Fibroblast of lung (primary cell): ENCODE data around the gene GABBR1. TPM values are rescaled to one million over a fixed set of nuclear protein-coding genes. Genes with fewer than 3 reads are reported as not detected.
A peak's percentile ranks its signal among the peaks of the same experiment; 100 is the strongest.

Experiments used
- DNase-seq, 2 donors: peaks; one replicate each; pipeline versions ENCODE4 v3.0.0 to v3.0.0-alpha.2; 2010; ENCODE audit warnings: low read depth in 2 of 2
- H2AFZ ChIP-seq: 2 replicates; pipeline ENCODE4 v1.5.1; 2012; ENCODE audit warnings: low read length, control low read depth, inconsistent platforms
- H3K27ac ChIP-seq: 2 replicates; pipeline ENCODE4 v1.5.1; 2011; ENCODE audit warnings: low read length, control low read depth; ENCODE audit not compliant: insufficient read depth
- H3K27me3 ChIP-seq: 2 replicates; pipeline ENCODE4 v1.5.1; 2011; ENCODE audit warnings: mild to moderate bottlenecking, low read length; ENCODE audit not compliant: control insufficient read depth, insufficient read depth
- H3K36me3 ChIP-seq: 2 replicates; pipeline ENCODE4 v1.5.1; 2011; ENCODE audit warnings: low read length; ENCODE audit not compliant: control insufficient read depth, insufficient read depth
- H3K4me1 ChIP-seq: 2 replicates; pipeline ENCODE4 v1.5.1; 2011; ENCODE audit warnings: low read length; ENCODE audit not compliant: control insufficient read depth, insufficient read depth; ENCODE audit errors: extremely low read depth
- H3K4me2 ChIP-seq: 2 replicates; pipeline ENCODE4 v1.5.1; 2011; ENCODE audit warnings: low read length, control low read depth; ENCODE audit not compliant: insufficient read depth; ENCODE audit errors: extremely low read depth
- H3K4me3 ChIP-seq, 4 experiments: fragments of 200-600 bp in 1 of 4; sonication (generic) in 1 of 4; replicated peaks in 1 of 4; 2 replicates each; pipeline ENCODE4 v1.5.1; 2011 to 2016; ENCODE audit warnings: low read length in 4 of 4, low read depth in 3 of 4, mild to moderate bottlenecking in 3 of 4, control low read depth in 2 of 4, inconsistent platforms in 1 of 4, mixed read lengths in 1 of 4; ENCODE audit not compliant: insufficient read depth in 1 of 4; ENCODE audit errors: control extremely low read depth in 1 of 4
- H3K79me2 ChIP-seq: 2 replicates; pipeline ENCODE4 v1.5.1; 2012; ENCODE audit warnings: mild to moderate bottlenecking, low read length, inconsistent platforms; ENCODE audit not compliant: control insufficient read depth, insufficient read depth
- H3K9ac ChIP-seq: 2 replicates; pipeline ENCODE4 v1.5.1; 2011; ENCODE audit warnings: mild to moderate bottlenecking, low read length, control low read depth; ENCODE audit not compliant: insufficient read depth
- H3K9me3 ChIP-seq: 2 replicates; pipeline ENCODE4 v1.5.1; 2012; ENCODE audit warnings: low read depth, low read length; ENCODE audit not compliant: control insufficient read depth, insufficient read depth
- H4K20me1 ChIP-seq: 2 replicates; pipeline ENCODE4 v1.5.1; 2011; ENCODE audit warnings: low read length; ENCODE audit not compliant: control insufficient read depth, insufficient read depth; ENCODE audit errors: extremely low read depth
- CTCF ChIP-seq, 2 donors: IDR thresholded peaks in 1 of 2; conservative IDR thresholded peaks in 1 of 2; 1 replicate in 1 of 2; 2 replicates in 1 of 2; pipeline ENCODE4 v1.5.1; 2011 to 2012; ENCODE audit warnings: low read length in 2 of 2, control low read depth in 1 of 2, inconsistent platforms in 1 of 2, low read depth in 1 of 2, mild to moderate bottlenecking in 1 of 2
- EZH2 ChIP-seq: IDR thresholded peaks from 2 replicates; pipeline ENCODE4 v1.5.1; 2012; ENCODE audit warnings: low read length, control low read depth, mild to moderate bottlenecking; ENCODE audit errors: missing control alignments
- polyA plus RNA-seq, 2 donors: library from polyadenylated mRNA; depleted of rRNA in 1 of 2; stranded (reverse) in 1 of 2; unstranded in 1 of 2; fragments of >200 nt; gene quantifications; 2 replicates each; pipeline ENCODE4 v1.2.1, GENCODE V29; 2011 to 2012; ENCODE audit warnings: missing spikeins in 1 of 2
- total RNA-seq: library from RNA; depleted of rRNA; stranded (reverse); fragments of >200 nt; gene quantifications from 2 replicates; pipeline ENCODE4 v1.2.1, GENCODE V29; 2014

The GABBR1 gene
- total and polyA plus RNA-seq, 2 donors (not counting 1 experiment from before 2014, with no cell fraction given): 10.9 to 13.4 TPM

GRCh38 chr6:29603930-29604329 lies 29.1 kb downstream of the GABBR1 start:
- no peaks in the 10 kb centered on the region for H4K20me1 ChIP-seq
- no peaks in the 10 kb centered on the region for H3K4me1 ChIP-seq
- TF ChIP-seq CTCF (conservative IDR thresholded peaks at IDR 0.05 in 1 of 2, IDR thresholded peaks at IDR 0.05 in 1 of 2; ENCODE audit: low read depth in 1 of 2, low read length in 2 of 2): no peak
- no peak for TF ChIP-seq EZH2
- H3K36me3 ChIP-seq: peaks cover 4% of the 10 kb centered on the region
- no peak for DNase-seq
- H3K9ac ChIP-seq: no peak overlapping the region
- H3K79me2 ChIP-seq: no peaks in the 10 kb centered on the region
- H3K9me3 ChIP-seq: no peaks in the 10 kb centered on the region
- no peaks in the 10 kb centered on the region for H3K27me3 ChIP-seq
- no peak overlapping the region for H3K4me2 ChIP-seq
- H3K4me3 ChIP-seq: no peak overlapping the region
- no peak overlapping the region for H3K27ac ChIP-seq
- H2AFZ ChIP-seq: no peak overlapping the region

- Histone ChIP-seq H3K79me2 (no peaks in the 10 kb centered on the region), H3K4me1 (no peaks in the 10 kb centered on the region), H3K4me3 (no peak overlapping the region), H3K36me3 (peaks cover 4% of the 10 kb centered on the region), H3K9ac (no peak overlapping the region), H3K27me3 (no peaks in the 10 kb centered on the region), H4K20me1 (no peaks in the 10 kb centered on the region), H3K27ac (no peak overlapping the region), H2AFZ (no peak overlapping the region), H3K4me2 (no peak overlapping the region), H3K9me3 (no peaks in the 10 kb centered on the region)
- TF ChIP-seq EZH2 (no peak), CTCF (conservative IDR thresholded peaks at IDR 0.05 in 1 of 2, IDR thresholded peaks at IDR 0.05 in 1 of 2; ENCODE audit: low read depth in 1 of 2, low read length in 2 of 2) (no peak)
- no peak for DNase-seq
These were observed 29.5 kb downstream of the GABBR1 start for GRCh38 chr6:29603456-29603855.

GRCh38 chr6:29602564-29603361 lies 30.2 kb downstream of the GABBR1 start:
- Histone ChIP-seq H3K27ac (no peak overlapping the region), H2AFZ (no peak overlapping the region), H3K9me3 (no peaks in the 10 kb centered on the region), H3K27me3 (no peaks in the 10 kb centered on the region), H3K4me3 (no peak overlapping the region), H3K4me1 (no peaks in the 10 kb centered on the region), H3K9ac (no peak overlapping the region), H3K4me2 (no peak overlapping the region), H3K79me2 (no peaks in the 10 kb centered on the region), H4K20me1 (no peaks in the 10 kb centered on the region), H3K36me3 (peaks cover 4% of the 10 kb centered on the region)
- peak; percentile 16 for DNase-seq
- TF ChIP-seq EZH2: no peak
- peak in 1 of 2 donors; percentile 12 for TF ChIP-seq CTCF (conservative IDR thresholded peaks at IDR 0.05 in 1 of 2, IDR thresholded peaks at IDR 0.05 in 1 of 2; ENCODE audit: low read depth in 1 of 2, low read length in 2 of 2)
